Trophoblast cell (in vitro differentiated cells and primary cell): ENCODE measurements around the gene BCAS4.

Experiments used
- DNase-seq, 2 donors: peaks; one replicate each; pipeline ENCODE4 v3.0.0-alpha.2; 2016
- H2AFZ ChIP-seq: 2 replicates; pipeline ENCODE4 v1.6.1; 2013; ENCODE audit warnings: low read length, moderate library complexity, mild to moderate bottlenecking; ENCODE audit not compliant: insufficient read depth, poor library complexity
- H2AK5ac ChIP-seq: 2 replicates; pipeline ENCODE4 v1.6.1; 2013; ENCODE audit warnings: mild to moderate bottlenecking, low read length
- H2BK120ac ChIP-seq: 2 replicates; pipeline ENCODE4 v1.6.1; 2013; ENCODE audit warnings: low read length, mild to moderate bottlenecking, moderate library complexity; ENCODE audit not compliant: insufficient read depth, poor library complexity
- H2BK12ac ChIP-seq: 2 replicates; pipeline ENCODE4 v1.6.1; 2013; ENCODE audit warnings: mild to moderate bottlenecking, low read length, moderate library complexity
- H2BK5ac ChIP-seq: 2 replicates; pipeline ENCODE4 v1.6.1; 2013; ENCODE audit warnings: low read length, low read depth, moderate library complexity, mild to moderate bottlenecking; ENCODE audit not compliant: poor library complexity
- H3K14ac ChIP-seq: 2 replicates; pipeline ENCODE4 v1.6.1; 2013; ENCODE audit warnings: mild to moderate bottlenecking, low read length
- H3K18ac ChIP-seq: 2 replicates; pipeline ENCODE4 v1.6.1; 2013; ENCODE audit warnings: mild to moderate bottlenecking, low read length
- H3K23ac ChIP-seq: 2 replicates; pipeline ENCODE4 v1.6.1; 2013; ENCODE audit warnings: low read length
- H3K27ac ChIP-seq: 2 replicates; pipeline ENCODE4 v1.5.1; 2013; ENCODE audit warnings: low read depth, mild to moderate bottlenecking, inconsistent platforms, low read length, moderate library complexity
- H3K27me3 ChIP-seq: 2 replicates; pipeline ENCODE4 v1.6.1; 2013; ENCODE audit warnings: inconsistent platforms, mild to moderate bottlenecking, low read length, moderate library complexity; ENCODE audit not compliant: insufficient read depth
- H3K36me3 ChIP-seq, 2 experiments: 1 replicate in 1 of 2; 2 replicates in 1 of 2; pipeline ENCODE4 v1.6.1; 2013; ENCODE audit warnings: low read length in 2 of 2, mild to moderate bottlenecking in 2 of 2, moderate library complexity in 1 of 2; ENCODE audit not compliant: insufficient read depth in 2 of 2, control insufficient read depth in 1 of 2
- H3K4ac ChIP-seq: 2 replicates; pipeline ENCODE4 v1.6.1; 2013; ENCODE audit warnings: low read depth, mild to moderate bottlenecking, low read length, moderate library complexity
- H3K4me1 ChIP-seq, 2 experiments: 1 replicate in 1 of 2; 2 replicates in 1 of 2; pipeline ENCODE4 v1.6.1; 2013; ENCODE audit warnings: low read length in 2 of 2, mild to moderate bottlenecking in 2 of 2, moderate library complexity in 1 of 2; ENCODE audit not compliant: insufficient read depth in 2 of 2, control insufficient read depth in 1 of 2
- H3K4me2 ChIP-seq: 2 replicates; pipeline ENCODE4 v1.6.1; 2013; ENCODE audit warnings: inconsistent platforms, mild to moderate bottlenecking, low read length, moderate library complexity
- H3K4me3 ChIP-seq: 2 replicates; pipeline ENCODE4 v1.5.1; 2013; ENCODE audit warnings: mild to moderate bottlenecking, low read depth, low read length, inconsistent platforms
- H3K79me1 ChIP-seq: one replicate; pipeline ENCODE4 v1.6.1; 2013; ENCODE audit warnings: low read length
- H3K79me2 ChIP-seq: 2 replicates; pipeline ENCODE4 v1.6.1; 2013; ENCODE audit warnings: low read length, mild to moderate bottlenecking; ENCODE audit not compliant: control insufficient read depth, insufficient read depth, poor library complexity
- H3K9ac ChIP-seq: 2 replicates; pipeline ENCODE4 v1.6.1; 2013; ENCODE audit warnings: mild to moderate bottlenecking, low read length
- H3K9me3 ChIP-seq: 2 replicates; pipeline ENCODE4 v1.6.1; 2013; ENCODE audit warnings: low read depth, mild to moderate bottlenecking, control low read depth, inconsistent platforms, low read length; ENCODE audit not compliant: insufficient read depth
- H4K12ac ChIP-seq: 2 replicates; pipeline ENCODE4 v1.6.1; 2013; ENCODE audit warnings: low read depth, mild to moderate bottlenecking, low read length, moderate library complexity
- H4K8ac ChIP-seq: 2 replicates; pipeline ENCODE4 v1.6.1; 2013; ENCODE audit warnings: low read depth, mild to moderate bottlenecking, low read length, moderate library complexity
- H4K91ac ChIP-seq: one replicate; pipeline ENCODE4 v1.6.1; 2013; ENCODE audit warnings: low read depth, mild to moderate bottlenecking, low read length, moderate library complexity
- WGBS: extraction: QIAGEN DNeasy Blood & Tissue Kit; methylation state at CpG from one replicate; pipeline ENCODE4 v1.1.7; 2013; ENCODE audit warnings: missing lambda C conversion rate; ENCODE audit not compliant: insufficient read length, insufficient coverage; ENCODE audit errors: extremely low coverage; 5-methylcytosine and 5-hydroxymethylcytosine counted together

Gene BCAS4

GRCh38 chr20:50900261-50900660, 105.4 kb downstream of the BCAS4 start:
- Histone ChIP-seq H3K9ac (peak overlapping the region; percentile 49), H4K8ac (no peak overlapping the region), H3K79me2 (no peaks in the 10 kb centered on the region), H3K23ac (peak overlapping the region; percentile 78), H2BK12ac (no peak overlapping the region), H2BK5ac (no peak overlapping the region), H3K4ac (no peak overlapping the region), H3K27ac (no peak overlapping the region), H2AK5ac (no peak overlapping the region), H3K79me1 (no peaks in the 10 kb centered on the region), H4K91ac (no peak overlapping the region), H3K4me3 (no peak overlapping the region), H3K36me3 (peaks cover 17 to 39% of the 10 kb centered on the region in 2 experiments), H3K27me3 (no peaks in the 10 kb centered on the region), H3K18ac (no peak overlapping the region), H2AFZ (no peak overlapping the region), H3K9me3 (no peaks in the 10 kb centered on the region), H3K4me2 (no peak overlapping the region), H4K12ac (no peak overlapping the region), H2BK120ac (no peak overlapping the region), H3K4me1 (no peaks in the 10 kb centered on the region), H3K14ac (no peak overlapping the region)
- DNase-seq = no peak
- WGBS = no CpG with 5 or more reads among the region's 7 CpGs

DNA sequence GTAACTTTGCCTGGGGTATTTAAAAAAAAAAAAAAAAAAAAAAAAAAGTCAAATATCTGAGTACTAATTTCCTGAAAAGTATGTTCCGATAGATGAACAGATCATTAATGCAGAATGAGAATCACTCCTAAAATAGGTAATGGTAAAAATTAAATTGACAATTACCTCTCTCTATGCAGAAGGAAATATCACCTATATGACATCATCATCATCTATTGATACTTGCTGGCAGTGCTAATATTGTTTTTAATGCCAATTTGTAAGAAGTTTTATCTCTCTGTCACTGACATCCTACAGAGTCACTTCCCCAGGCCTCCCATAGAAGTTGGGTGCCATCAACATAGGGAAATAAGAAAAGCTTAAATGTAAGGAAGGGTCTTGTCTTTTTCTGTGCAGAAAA, 106.4 kb downstream of the BCAS4 start:
- H3K4ac ChIP-seq = no peak overlapping the region
- no peak overlapping the region for H2BK12ac ChIP-seq
- no peak overlapping the region for H3K18ac ChIP-seq
- no peak overlapping the region for H3K23ac ChIP-seq
- H3K36me3 ChIP-seq = peaks cover 10 to 36% of the 10 kb centered on the region in 2 experiments
- no peaks in the 10 kb centered on the region for H3K9me3 ChIP-seq
- DNase-seq = no peak
- no peaks in the 10 kb centered on the region for H3K4me1 ChIP-seq
- H2BK5ac ChIP-seq = no peak overlapping the region
- peaks cover 3% of the 10 kb centered on the region for H3K79me2 ChIP-seq
- no peak overlapping the region for H4K8ac ChIP-seq
- no peak overlapping the region for H2BK120ac ChIP-seq
- no peak overlapping the region for H4K12ac ChIP-seq
- no peak overlapping the region for H3K27ac ChIP-seq
- H2AK5ac ChIP-seq = no peak overlapping the region
- no peaks in the 10 kb centered on the region for H3K27me3 ChIP-seq
- no peak overlapping the region for H2AFZ ChIP-seq
- no peak overlapping the region for H3K14ac ChIP-seq
- no peak overlapping the region for H3K9ac ChIP-seq
- no CpG with 5 or more reads among the region's 1 CpG for WGBS
- no peaks in the 10 kb centered on the region for H3K79me1 ChIP-seq
- no peak overlapping the region for H3K4me3 ChIP-seq
- H4K91ac ChIP-seq = no peak overlapping the region
- H3K4me2 ChIP-seq = no peak overlapping the region

DNA sequence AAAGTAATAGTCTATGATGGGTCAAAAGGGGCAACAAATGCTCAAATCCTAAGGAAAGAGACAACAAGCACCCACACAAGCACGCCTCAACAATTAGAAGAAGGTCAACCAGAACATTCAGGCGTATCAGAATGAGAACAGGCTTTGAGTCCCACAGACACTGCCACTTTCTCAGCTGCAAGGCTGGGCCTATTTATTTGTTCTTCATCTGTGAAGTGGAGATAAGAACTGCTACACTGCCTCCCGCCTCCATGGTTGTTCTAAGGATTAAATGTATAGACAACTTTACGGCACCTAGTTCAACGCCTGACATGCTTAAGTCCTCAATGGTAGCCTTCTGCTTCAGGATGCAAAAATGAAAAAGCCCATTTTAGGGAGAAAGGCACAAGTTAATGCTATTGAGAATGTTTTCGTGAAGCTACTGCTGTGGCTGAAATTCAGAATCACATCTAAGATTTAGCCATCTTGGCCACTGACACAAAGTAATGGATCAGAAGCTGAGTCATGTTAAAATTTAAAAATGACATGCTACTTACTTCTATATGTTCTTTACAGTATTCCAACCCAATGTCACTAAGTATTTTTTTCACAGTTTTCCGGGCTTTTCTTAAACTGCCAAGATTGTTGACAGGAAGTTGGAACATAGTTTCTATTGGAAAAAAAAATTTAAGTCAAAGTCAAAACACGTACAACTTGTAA, 108.6 kb downstream of the BCAS4 start:
- Histone ChIP-seq H4K12ac (no peak overlapping the region), H2BK5ac (no peak overlapping the region), H3K9ac (no peak overlapping the region), H3K4me3 (no peak overlapping the region), H3K4ac (peak overlapping the region; percentile 29), H3K79me1 (no peaks in the 10 kb centered on the region), H3K36me3 (peaks cover 11 to 22% of the 10 kb centered on the region in 2 experiments), H3K4me2 (no peak overlapping the region), H3K27ac (no peak overlapping the region), H3K14ac (no peak overlapping the region), H2AK5ac (no peak overlapping the region), H2BK120ac (no peak overlapping the region), H3K18ac (no peak overlapping the region), H4K8ac (no peak overlapping the region), H3K27me3 (no peaks in the 10 kb centered on the region), H3K23ac (no peak overlapping the region), H3K79me2 (peaks cover 11% of the 10 kb centered on the region), H2BK12ac (no peak overlapping the region), H3K4me1 (no peaks in the 10 kb centered on the region), H3K9me3 (no peaks in the 10 kb centered on the region), H4K91ac (no peak overlapping the region), H2AFZ (no peak overlapping the region)
- no CpG with 5 or more reads among the region's 8 CpGs for WGBS
- DNase-seq = no peak

GRCh38 chr20:50904067-50904570, 109.3 kb downstream of the BCAS4 start:
- H3K27me3 ChIP-seq = no peaks in the 10 kb centered on the region
- no peak overlapping the region for H3K4me3 ChIP-seq
- H3K79me2 ChIP-seq = peaks cover 14% of the 10 kb centered on the region
- peak overlapping the region; percentile 91 for H3K23ac ChIP-seq
- no peaks in the 10 kb centered on the region for H3K4me1 ChIP-seq
- H3K4me2 ChIP-seq = no peak overlapping the region
- no peak overlapping the region for H2BK12ac ChIP-seq
- peak overlapping the region; percentile 94 for H3K4ac ChIP-seq
- no peak for DNase-seq
- no peak overlapping the region for H2BK120ac ChIP-seq
- H4K12ac ChIP-seq = no peak overlapping the region
- H3K36me3 ChIP-seq = peaks cover 9 to 21% of the 10 kb centered on the region in 2 experiments
- H2BK5ac ChIP-seq = no peak overlapping the region
- no peak overlapping the region for H3K9ac ChIP-seq
- no peak overlapping the region for H2AFZ ChIP-seq
- H3K18ac ChIP-seq = no peak overlapping the region
- no peak overlapping the region for H3K14ac ChIP-seq
- H3K79me1 ChIP-seq = no peaks in the 10 kb centered on the region
- no peak overlapping the region for H3K27ac ChIP-seq
- no peak overlapping the region for H4K91ac ChIP-seq
- H3K9me3 ChIP-seq = no peaks in the 10 kb centered on the region
- H2AK5ac ChIP-seq = no peak overlapping the region
- H4K8ac ChIP-seq = no peak overlapping the region
- no CpG with 5 or more reads among the region's 6 CpGs for WGBS
